ENCODE results near the gene SMIM1.
"Not testable (repeated sequence)": the region's sequence is repeated elsewhere in the genome, so short reads cannot be mapped to it uniquely, and the experiment has no call there.

Gene SMIM1, protein sequence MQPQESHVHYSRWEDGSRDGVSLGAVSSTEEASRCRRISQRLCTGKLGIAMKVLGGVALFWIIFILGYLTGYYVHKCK

DNA sequence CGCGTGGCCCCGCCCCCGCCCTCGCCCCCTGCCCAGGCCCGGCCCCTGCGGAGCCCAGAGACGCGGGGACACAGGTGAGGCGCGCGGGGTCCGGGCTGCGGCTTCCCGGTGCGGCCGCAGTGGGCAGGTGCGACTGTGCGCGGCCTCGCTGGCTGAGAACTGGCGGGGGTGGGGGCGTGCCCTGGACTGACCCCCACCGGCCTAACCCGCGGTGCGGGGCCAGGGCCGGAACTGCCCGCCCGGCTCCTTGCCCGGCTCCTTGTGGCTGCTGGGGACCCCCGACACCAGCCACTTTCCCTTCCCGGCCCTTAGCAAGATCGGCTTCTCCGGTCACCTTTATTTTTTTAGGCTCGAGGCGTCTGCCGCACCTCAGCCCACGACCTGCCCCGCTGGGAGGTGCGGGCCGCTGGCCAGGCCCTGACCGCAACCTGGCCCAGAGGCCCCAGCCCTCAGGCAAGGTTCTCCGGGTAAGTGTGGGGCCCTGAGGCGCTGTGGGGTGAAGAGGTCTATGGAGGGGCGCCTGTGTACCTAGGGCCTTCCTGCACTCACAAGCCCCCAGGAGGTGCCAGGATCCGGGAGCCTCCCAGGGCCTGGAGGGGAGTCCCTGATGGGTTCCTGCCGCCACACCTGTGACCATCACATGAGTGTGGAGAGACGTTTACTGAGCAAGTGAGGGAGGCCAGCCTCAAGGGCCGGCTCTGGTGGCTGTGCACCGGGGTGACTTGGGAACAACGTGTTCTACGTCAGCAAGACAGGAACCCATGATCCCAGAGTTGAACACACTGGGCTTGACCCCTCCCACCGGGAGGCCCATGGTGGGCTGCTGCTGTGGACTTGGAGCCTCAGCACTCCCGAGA lies at the start of gene SMIM1:
TSS of gene SMIM1 (plus strand) at position 35 of the 857 bp plus-strand sequence. CDS start 2,625 bp downstream, outside the sequence.
- H3K4me3 ChIP-seq (ENCODE audit: low read depth, low read length), result peak within 1 kb of the TSS; percentile 43

DNA sequence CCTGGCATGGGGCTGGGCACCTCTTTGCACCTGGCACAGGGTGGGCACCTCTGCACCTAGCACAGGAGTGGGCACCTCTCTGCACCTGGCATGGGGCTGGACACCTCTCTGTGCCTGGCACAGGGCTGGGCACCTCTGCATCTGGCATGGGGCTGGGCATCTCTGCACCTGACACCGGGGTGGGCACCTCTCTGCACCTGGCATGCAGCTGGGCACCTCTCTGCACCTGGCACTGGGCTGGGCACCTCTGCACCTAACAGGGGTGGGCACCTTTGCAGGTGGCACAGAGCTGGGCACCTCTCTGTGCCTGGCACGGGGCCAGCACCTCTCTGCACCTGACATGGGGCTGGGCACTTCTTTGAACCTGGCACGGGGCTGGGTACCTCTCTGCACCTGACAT lies 49.7 kb upstream of the SMIM1 start:
- H3K4me3 ChIP-seq (ENCODE audit: low read depth, low read length), result no peak overlapping the region

DNA sequence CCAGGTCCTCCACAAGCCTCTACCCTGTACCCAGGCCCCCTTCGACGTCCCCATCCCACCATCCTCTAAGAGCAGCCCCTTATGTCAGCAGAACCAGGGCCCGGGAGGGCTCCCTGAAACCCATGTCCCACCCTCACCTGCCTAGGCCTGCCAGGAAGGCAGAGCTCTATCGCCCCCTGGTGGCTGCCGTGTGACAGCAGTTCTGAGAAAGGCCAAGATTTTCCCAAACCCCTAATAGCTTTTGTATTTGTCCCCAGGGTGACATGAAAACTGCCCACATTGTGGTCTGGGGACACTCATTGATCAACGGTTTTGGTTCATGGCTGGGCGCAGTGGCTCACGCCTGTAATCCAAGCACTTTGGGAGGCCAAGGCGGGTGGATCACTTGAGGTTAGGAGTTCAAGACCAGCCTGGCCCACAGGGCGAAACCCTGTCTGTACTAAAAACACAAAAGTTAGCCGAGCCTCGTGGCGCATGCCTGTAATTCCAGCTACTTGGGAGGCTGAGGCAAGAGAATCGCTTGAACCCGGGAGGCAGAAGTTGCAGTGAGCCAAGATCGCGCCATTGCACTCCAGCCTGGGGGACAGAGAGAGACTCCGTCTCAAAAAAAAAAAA lies 48.0 kb upstream of the SMIM1 start:
- not testable (repeated sequence) for H3K4me3 ChIP-seq (ENCODE audit: low read depth, low read length)

DNA sequence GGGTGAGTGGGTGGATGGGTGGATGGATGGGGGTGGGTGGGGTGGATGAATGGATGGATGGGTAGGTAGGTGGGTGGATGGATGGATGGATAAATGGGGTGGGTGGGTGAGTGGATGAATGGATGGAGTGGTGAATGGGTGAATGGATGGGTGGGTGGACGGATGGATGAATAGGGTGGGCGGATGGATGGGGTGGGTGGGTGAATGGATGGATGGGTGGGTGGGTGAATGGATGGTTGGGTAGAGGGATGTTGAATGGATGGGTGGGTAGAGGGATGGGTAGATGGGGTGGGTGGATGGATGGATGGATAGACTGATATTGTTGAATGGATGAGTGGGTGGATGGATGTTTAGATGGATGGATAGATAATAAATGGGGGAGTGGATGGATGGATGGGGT lies 47.2 kb upstream of the SMIM1 start:
- no peak overlapping the region for H3K4me3 ChIP-seq (ENCODE audit: low read depth, low read length)

DNA sequence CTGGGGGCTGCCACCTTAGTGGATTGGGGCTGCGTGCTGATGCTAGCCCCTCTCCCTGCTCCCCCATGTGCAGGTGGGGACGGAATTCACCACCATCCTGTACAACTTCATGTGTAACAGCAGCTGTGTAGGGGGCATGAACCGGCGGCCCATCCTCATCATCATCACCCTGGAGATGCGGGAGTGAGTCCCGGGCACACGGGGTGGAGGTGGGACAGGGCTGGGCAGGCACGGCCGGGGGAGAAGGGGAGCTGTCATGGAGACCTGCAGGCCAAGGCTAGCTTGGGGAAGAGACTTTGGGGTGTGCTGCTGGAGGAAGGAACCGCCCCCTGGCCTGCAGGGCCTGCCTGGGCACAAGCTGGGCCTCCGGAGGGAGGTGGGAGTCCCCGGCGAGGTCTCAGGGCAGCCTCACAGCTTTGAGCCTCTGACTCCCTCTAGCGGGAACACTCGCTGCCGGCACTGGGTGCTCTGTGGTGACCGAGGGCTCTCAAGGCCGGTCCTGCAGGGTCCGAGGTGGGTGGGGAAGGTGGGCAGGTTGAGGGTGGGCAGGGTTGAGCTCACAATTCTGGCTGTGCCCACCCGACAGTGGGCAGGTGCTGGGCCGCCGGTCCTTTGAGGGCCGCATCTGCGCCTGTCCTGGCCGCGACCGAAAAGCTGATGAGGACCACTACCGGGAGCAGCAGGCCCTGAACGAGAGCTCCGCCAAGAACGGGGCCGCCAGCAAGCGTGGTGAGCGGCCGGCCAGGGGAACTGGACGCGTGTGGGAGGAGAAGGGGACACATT lies 45.3 kb upstream of the SMIM1 start:
- H3K4me3 ChIP-seq (ENCODE audit: low read depth, low read length), result no peak overlapping the region

DNA sequence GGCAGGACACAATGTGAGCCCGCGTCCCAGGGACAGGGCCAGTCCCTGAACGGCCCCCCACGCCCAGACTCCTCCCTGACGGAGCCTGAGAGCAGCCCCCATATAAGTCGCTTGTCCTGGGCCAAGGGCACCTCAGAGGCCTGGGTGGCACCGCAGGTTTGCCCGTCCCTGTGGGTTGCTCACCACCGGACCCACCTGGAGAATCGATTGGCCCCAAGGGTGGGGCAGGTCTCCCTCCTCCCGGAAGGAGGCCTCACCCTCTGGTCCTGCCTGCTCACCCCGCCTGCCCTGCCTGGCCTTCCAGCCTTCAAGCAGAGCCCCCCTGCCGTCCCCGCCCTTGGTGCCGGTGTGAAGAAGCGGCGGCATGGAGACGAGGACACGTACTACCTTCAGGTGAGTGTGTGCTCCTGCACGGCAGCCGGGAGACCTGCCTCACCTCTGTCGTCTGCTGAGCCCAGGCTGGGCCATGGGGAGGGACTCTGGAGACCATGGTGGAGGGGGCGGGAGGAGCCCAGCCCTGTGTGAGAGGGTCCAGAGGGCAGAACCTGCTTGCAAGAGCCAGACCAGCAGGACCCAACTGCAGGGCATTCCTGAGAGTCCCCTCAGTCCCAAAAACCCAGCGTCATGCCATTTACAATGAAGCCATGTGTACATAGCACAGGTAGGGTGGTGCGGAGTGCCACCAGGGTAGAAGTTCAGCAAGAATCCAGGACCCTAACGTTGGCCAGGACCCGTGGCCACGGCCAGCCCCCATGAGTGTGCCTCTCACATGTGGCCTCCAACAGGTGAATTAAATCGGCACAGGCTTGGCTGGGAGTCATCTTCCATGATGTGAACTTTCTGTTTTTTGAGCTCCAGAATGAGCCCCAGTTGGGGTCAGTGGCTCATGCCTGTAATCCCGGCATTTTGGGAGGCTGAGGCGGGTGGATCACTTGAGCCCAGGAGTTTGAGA lies 44.4 kb upstream of the SMIM1 start:
- no peak overlapping the region for H3K4me3 ChIP-seq (ENCODE audit: low read depth, low read length)

DNA sequence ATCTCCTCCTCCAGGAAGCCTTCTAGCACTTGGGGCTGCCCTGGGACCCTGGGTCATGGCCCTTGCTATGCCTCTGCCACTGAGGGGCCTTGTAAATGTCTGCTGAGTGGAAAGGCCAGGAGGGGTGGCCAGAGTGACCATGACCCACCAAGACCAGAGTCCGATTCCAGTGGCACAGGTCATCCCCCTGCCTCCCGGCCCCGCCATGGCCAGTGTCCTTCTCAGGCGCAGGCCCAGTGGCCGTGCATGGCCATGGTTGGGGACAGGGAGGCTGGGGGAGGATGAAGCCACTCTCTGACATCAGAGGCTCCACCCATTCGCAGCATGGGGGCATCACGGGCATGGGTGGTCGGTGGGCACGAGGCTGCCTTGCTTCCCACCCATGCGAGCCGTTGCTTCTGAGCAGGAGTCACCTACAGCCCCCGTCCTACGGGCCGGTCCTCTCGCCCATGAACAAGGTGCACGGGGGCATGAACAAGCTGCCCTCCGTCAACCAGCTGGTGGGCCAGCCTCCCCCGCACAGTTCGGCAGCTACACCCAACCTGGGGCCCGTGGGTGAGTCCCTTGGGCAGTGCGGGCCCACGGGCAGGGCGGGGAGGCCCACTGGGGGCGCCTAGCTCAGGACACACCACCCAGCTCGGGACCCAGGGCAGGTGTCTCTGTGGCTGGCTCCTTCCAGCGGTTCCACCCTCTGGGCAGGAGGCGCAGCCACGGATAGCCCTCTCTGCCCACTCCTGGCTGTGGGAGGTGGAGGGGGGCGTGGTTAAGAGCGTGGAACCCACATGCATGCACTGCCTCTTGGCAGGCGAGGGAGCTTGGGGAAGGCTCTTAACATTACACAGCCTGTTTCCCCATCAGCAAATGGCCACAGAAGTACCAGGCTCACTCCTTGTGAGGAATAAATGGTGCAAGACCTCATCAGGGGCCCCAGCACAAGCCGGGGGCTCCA lies 42.7 kb upstream of the SMIM1 start:
- no peak overlapping the region for H3K4me3 ChIP-seq (ENCODE audit: low read depth, low read length)

DNA sequence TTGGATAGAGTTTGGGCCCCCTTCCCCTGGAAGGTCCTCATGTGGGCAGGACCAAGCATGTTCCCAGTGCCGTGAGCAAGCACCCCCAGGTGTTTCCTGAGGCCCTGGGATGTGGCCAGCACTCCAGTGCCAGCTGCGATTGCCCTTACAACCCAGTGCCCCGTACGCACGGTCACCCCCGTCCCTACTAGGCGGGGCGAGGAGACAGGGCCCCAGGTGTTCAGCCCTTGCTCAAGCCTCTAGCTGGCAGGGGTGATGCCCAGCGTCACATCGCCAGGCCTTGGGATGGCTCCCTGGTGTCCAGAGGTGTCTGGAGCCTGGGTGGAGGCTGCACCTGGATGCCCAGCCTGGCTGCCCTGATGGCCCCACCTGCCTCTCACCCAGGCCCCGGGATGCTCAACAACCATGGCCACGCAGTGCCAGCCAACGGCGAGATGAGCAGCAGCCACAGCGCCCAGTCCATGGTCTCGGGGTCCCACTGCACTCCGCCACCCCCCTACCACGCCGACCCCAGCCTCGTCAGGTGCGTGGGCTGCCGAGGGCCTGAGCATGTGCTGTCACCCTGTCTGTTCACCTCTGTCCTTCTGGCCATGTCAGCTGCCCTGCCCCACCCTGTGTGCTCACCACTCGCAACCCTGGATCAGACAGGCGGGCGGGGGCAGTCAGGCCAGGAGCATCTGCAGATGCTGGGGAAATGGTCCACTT lies 41.9 kb upstream of the SMIM1 start:
- H3K4me3 ChIP-seq (ENCODE audit: low read depth, low read length), result no peak overlapping the region

DNA sequence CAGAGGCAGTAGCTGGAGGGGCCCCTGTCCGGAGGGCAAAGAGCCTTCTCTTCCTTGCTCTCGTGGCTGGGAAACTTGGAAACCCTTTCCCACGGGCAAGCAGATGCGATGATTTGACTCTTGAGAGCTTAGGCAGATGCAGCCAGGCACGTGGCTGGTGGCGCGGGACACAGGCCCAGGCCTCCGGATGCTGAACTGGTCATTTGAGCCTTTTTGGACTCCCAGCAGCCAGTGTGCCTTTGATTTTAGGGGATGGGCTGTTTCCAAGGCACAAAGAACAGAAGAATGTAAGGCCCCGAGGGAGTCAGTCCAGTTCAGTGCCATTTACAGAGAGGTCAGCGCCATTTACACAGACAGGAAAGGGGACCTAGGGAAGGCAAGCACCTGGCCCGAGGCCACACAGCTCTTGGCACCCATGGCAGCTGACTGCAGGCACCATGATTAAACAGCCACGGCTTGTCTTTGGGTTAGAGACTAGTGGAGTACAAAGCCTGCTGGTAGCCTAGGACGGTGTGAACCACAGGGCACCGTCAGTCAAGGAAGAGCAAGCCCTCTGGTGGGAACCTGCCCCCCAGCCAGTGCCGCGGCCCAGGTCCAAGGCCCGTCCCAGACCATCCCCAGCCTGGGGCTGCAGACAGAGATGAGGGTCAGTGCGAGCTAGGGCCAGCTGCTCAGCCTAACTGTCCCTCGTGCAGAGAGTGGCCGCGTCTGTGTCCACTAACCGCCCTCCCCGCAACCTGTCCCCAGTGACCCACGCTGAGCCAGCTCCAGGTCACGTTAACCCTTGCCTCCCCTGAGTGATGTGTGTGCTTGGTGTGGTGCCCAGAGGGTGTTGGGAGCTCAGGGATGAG lies 40.7 kb upstream of the SMIM1 start:
- no peak overlapping the region for H3K4me3 ChIP-seq (ENCODE audit: low read depth, low read length)

DNA sequence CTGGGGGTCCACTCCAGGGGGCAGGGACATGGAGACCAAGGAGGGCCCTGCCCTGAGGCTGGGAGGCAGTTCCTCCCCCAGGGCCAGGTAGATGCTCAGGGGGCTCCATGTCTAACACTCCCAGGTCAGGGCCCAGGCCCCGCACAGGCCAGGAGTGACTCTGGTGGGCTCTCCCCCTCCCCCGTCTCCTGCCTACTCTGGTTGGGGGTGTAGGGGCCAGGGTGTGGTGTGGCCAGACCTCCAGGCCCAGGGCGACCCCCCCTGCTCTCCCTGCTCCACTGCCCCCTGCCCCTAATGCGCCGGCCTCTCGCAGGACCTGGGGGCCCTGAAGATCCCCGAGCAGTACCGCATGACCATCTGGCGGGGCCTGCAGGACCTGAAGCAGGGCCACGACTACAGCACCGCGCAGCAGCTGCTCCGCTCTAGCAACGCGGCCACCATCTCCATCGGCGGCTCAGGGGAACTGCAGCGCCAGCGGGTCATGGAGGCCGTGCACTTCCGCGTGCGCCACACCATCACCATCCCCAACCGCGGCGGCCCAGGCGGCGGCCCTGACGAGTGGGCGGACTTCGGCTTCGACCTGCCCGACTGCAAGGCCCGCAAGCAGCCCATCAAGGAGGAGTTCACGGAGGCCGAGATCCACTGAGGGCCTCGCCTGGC lies 40.0 kb upstream of the SMIM1 start:
- H3K4me3 ChIP-seq (ENCODE audit: low read depth, low read length), result no peak overlapping the region

DNA sequence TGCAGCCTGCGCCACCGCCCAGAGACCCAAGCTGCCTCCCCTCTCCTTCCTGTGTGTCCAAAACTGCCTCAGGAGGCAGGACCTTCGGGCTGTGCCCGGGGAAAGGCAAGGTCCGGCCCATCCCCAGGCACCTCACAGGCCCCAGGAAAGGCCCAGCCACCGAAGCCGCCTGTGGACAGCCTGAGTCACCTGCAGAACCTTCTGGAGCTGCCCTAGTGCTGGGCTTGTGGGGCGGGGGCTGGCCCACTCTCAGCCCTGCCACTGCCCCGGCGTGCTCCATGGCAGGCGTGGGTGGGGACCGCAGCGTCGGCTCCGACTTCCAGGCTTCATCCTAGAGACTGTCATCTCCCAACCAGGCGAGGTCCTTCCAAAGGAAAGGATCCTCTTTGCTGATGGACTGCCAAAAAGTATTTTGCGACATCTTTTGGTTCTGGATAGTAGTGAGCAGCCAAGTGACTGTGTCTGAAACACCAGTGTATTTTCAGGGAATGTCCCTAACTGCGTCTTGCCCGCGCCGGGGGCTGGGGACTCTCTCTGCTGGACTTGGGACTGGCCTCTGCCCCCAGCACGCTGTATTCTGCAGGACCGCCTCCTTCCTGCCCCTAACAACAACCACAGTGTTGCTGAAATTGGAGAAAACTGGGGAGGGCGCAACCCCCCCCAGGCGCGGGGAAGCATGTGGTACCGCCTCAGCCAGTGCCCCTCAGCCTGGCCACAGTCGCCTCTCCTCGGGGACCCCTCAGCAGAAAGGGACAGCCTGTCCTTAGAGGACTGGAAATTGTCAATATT lies 39.3 kb upstream of the SMIM1 start:
- H3K4me3 ChIP-seq (ENCODE audit: low read depth, low read length), result no peak overlapping the region

DNA sequence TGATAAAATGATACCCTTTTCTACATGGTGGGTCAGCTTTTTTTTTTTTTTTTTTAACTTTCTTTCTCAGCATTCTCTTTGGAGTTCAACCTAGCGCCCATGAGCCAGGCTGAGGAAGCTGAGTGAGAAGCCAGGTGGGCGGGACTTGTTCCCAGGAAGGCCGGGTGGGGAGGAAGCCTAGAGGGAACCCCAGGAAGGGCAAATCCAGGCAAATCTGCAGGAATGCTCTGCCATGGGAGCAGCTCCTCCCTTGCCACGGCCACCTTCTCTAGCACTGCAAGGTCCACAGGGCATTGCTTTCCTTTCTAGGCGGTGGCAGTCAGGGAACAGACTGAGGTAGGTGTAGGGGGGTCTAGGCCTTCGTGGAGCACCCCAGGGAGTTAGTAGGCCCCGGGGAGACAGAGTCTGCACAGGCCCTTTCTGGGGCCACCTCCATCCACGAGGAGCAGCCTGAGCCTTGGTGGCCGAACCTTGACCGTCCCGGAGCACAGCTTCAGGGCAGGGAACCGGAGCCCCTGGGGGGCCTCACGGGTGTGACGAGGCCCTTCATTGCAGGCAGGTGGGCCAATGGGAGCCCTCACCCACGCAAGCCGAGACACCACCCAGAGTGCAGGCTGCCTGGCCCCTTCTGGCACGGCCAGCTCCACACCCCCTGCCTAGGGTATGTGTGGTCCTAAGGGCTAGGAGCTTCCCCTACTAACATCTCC lies 38.5 kb upstream of the SMIM1 start:
- H3K4me3 ChIP-seq (ENCODE audit: low read depth, low read length), result no peak overlapping the region

DNA sequence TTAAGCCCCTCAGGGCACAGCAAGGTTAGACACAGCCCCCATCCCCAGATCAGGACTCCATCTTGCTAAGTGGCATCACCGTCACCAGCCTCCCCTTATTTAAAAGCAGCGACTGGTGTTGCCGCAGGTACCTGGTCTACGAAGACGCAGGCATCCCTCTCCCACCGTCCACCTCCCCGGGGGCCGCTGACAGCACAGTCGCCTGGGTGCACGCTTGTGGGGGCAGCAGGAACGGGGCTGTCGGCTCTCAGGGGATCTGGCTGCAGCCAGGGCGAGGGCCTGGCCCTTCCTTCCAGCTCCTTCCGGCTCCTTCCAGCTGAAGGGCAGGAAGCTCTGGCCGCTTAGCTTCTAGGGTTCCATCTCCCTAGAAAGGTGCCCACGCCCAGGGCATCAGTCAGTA lies 37.9 kb upstream of the SMIM1 start:
- H3K4me3 ChIP-seq (ENCODE audit: low read depth, low read length), result no peak overlapping the region

DNA sequence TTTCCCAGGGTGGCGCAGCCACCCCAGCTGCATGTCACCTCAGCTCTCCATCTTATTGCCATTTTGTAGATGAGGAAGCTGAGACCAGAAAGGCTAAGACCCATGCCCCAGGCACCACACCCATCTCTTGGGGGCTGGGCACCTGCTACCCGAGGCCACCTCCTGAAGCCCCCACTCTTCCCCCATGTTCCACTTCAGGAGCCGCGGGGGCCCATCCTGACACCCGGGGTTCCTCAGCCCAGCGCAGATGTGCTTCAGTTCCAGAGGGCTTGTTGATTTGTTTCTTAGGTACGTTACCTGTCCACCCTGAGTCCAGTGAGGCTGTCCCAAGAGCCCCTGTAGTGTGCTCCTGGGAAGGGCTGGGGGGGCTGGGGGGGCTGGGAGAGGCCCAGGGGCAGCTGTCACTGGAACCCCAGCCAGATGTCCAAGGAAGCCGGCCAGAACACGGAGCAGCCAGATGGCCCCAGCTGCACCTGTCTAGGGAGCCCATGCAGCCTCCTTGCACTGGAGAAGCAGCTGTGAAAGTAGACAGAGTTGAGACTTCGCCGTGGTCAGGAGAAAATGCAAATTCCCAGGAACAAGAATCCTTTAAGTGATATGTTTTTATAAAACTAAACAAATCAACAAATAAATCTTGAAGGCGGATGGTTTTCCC lies 37.4 kb upstream of the SMIM1 start:
- H3K4me3 ChIP-seq (ENCODE audit: low read depth, low read length), result no peak overlapping the region

DNA sequence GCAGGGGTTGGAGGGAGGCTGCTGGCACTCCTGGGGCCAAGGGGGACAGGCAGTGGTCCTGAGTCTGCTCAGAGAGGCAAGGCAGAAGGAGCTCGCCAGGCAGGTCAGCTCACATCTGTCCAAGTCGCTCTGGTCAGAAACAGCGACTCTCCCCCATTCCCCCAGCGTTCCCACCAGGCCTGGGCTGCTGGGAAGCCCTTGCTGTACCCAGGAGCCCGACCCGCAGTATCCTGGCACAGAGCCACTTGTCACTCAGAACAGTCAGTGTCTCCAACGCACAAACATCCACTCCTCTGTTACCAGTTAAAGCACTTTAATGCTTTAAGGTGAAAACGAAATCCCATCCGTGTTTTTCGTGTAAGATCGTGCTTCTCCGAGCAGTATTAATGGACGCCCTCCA lies 36.9 kb upstream of the SMIM1 start:
- H3K4me3 ChIP-seq (ENCODE audit: low read depth, low read length), result no peak overlapping the region

Data from iPS-11a (cell line).